CD1c-positive myeloid dendritic cell (primary cell): ENCODE data around the gene COPB2.

Experiments
- DNase-seq: peaks from one replicate; pipeline ENCODE4 v3.0.0-alpha.2; 2016; ENCODE audit errors: extremely low spot score

COPB2 gene

DNA sequence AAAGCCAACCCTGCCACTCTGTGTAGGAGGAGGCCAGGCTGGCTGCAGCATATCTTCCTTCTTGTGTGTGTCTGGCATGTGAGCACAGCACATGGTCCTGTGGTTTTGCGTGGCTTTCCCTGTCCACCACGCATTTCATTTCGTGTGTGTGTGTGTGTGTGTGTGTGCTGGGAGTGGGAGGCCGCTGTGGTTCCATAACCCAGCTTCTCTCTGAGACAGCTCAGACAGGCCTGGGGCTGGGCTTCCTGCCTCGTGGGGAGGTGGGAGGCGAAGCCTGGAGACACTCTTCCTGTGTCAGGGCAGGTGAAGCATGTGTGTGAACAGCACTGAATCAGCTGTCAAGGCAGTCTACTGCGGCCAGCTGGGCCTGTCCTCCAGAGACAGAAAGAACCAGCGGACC is 61.6 kb downstream of the COPB2 start:
- DNase-seq: no peak

- DNase-seq: no peak
These were observed 62.2 kb downstream of the COPB2 start for GRCh38 chr3:139327231-139327630.

- DNase-seq: no peak
These were observed 62.7 kb downstream of the COPB2 start for GRCh38 chr3:139326707-139327106.

GRCh38 chr3:139326131-139326530 is 63.3 kb downstream of the COPB2 start:
- DNase-seq: no peak

DNA sequence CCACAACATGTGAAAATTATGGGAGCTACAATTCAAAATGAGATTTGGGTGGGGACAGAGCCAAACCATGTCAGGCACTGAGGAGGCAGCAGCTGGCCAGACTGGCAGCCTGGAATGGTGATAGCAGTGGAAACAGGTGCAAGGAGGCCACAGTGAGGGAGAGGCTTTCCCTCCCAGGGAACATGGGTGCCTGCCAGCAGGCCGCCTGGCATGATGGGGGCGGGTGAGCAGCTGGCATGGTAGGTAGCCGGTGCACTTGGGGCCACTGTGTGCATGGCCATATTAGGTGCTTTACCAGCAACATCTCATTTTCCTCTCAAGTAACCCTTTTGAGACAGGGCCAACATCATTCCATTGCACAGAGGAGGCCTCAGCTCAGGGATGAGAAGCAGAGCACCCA is 63.9 kb downstream of the COPB2 start:
- no peak for DNase-seq

GRCh38 chr3:139324456-139324855 is 65.0 kb downstream of the COPB2 start:
- no peak for DNase-seq

DNA sequence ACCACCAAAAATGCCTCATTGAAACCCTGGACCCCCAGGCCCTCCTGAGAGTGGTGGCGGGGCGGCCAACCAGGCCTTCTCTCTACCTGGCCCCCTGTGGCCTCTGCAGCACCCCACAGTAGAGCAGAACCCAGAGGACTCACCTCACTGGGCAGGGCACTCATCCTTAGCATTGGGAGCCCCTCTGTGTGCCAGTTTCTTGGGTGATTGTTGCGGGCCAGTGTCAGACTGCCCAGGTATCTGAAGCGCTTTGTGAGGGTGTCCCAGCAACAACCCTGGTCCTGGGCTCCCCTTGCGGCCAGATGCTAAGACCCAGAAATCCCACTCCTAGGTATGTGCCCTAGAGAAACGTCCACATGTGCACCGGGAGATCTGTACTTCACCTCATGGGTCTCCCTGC is 66.3 kb downstream of the COPB2 start:
- no peak for DNase-seq

GRCh38 chr3:139322346-139322745 is 67.1 kb downstream of the COPB2 start:
- DNase-seq: no peak

- DNase-seq: no peak
These were observed 68.7 kb downstream of the COPB2 start for GRCh38 chr3:139320551-139321309.

- no peak for DNase-seq
These were observed 69.7 kb downstream of the COPB2 start for GRCh38 chr3:139319428-139320402.

DNA sequence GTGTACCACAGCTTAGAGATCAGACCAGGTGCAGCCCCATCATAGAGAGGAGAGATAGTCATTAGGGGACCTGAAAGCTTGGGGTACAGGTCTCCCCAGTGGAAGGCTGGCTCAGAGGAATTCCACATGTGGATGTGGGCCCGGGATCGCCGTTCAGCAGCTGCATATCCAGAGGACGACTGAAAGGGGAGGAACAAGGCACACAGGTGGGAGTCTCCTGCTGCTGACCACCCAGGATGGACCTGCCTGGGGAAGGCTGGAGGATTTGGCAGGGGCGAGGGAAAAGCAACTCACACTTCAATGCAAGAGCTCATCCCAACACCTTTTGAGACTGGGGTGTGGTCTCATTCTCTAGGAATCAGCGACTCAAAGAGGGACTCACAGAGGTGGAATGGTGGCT is 70.6 kb downstream of the COPB2 start:
- no peak for DNase-seq

DNA sequence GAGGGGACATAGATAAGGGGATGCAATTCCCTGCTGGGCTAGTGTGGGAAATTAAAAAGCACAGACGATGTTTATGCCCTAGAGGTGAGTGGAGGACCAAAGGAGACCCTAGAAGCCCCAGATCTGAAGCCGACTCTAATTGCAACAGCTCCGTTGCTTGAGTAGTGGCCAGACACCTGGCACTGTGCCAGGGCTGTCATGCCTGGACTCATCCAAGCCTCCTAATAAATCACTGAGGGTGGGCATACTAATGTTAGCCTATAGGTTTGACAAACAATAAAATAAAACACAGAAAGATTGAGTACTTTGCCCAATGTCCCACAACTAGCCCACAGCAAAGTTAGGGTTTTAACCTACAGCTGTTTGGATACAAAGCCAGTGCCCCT is 71.0 kb downstream of the COPB2 start:
- no peak for DNase-seq

- no peak for DNase-seq
These were observed 71.6 kb downstream of the COPB2 start for GRCh38 chr3:139317660-139318430.

GRCh38 chr3:139317215-139317614 is 72.2 kb downstream of the COPB2 start:
- no peak for DNase-seq

DNA sequence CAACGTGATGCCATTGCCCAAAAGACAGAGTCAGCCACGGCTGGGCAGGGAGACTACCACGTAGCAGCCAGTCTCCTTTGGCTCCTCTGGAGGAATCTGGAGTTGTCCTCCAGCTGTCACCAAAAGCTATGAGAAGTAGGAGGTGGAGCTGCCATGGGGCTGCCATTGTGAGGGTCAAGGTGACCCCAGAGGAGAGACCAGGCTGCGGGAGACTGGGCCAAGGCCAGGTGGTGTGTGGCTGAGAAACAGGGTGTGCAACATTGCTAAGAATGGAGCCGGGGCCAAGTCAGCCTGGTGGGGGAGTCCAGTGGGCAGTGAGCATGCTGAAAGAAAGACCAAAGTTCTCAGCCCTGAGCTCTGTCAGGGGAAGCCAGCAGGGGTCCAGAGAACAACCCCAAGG is 75.5 kb downstream of the COPB2 start:
- DNase-seq: no peak

DNA sequence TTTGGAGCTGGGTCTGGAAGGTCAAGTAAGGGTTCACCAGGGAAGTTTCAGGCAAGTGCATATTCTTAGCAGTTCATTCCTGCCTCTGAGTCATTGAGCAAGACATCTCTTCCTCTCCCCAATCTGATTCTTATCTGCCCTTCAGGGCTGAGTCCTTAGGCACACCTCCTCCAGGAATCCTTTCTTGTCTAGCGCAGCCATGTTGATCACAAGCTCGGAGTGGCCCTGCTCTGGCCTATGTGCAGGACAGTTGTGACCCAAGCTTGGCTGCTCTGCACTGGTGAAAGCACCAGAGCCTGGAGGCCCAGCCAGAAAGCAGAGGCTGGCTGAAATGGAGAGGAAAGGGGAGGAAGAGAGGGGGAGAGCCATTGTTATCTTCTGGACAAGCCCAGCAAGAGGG is 76.5 kb downstream of the COPB2 start:
- DNase-seq: no peak

DNA sequence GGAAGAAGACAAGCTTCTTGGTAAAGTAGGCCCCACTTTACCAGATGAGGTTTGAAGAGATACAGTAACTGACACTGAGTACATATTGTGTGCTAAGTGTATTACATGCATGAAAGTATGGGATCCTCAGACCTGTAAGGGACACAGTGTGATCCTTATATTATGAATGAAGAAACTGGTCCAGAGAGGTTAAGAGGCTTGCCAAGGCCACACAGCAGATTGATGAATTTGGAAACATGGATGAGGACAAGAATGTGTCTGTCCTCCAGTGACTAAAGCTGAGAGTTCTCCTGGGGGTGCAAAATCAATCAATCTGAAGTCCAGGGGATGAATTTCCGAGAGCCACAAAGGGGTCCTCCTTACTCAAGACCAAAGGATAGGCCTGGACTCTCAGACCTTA is 77.0 kb downstream of the COPB2 start:
- DNase-seq: no peak

DNA sequence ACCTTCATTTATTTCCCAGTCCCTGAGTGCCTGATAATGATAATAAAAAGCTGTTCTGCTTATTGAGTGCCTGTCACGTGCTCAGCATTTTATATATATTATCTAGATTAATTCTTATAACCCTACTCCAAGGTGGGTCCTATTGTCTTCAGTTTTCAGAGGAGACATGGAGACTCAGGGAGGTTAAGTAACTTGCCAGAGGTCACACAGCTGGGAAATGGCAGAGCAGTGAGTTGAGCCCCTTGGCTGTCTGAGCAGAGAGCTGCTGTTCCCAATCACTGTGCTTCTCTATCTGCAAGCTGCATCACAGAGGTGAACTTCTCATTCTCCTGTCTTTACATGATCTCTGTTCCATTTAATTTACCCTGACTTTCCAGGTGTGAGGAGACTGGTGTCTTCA is 77.9 kb downstream of the COPB2 start:
- DNase-seq: no peak

DNA sequence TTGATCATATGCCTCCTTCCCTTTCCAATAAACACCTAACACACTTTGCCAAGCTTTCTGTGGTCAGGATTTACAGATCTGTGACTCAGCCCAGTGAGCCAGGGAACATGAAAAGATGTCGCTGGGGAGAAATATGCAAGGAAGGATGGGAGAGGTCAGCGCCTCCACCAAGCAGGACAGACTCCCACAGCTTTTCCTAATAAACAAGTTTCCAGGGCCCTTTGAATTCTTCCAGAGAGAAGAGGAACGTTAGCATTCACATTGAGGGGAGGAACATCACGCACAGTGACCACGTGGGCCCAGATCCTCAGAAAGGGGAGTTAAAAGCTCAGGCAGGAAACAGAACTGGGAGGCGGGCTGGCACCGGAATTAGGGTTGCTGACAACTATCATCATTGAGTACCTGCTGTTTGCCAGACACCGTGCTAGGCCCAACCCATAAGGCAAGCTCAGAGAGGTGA is 78.9 kb downstream of the COPB2 start:
- DNase-seq: no peak

DNA sequence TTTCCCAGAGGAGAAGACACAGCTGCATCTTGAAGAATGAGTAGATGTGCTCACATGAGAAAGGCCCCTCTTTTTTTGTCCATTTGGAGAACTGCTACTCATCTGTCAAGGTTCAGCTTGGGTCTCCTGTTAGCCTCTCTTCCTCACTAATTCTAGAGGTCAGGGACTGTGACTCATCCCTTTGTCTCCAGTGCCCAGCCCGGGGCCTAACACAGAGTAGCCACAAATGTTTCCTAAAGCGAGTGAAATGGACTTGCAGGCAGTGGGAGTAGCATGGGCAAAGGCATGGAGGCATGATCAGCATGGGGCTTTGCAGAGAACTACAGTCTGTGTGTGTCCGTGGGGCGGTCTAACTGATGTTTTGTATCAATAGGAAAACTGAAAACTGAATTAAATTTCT is 79.6 kb downstream of the COPB2 start:
- DNase-seq: no peak

- no peak for DNase-seq
These were observed 80.3 kb downstream of the COPB2 start for GRCh38 chr3:139309061-139309591.

DNA sequence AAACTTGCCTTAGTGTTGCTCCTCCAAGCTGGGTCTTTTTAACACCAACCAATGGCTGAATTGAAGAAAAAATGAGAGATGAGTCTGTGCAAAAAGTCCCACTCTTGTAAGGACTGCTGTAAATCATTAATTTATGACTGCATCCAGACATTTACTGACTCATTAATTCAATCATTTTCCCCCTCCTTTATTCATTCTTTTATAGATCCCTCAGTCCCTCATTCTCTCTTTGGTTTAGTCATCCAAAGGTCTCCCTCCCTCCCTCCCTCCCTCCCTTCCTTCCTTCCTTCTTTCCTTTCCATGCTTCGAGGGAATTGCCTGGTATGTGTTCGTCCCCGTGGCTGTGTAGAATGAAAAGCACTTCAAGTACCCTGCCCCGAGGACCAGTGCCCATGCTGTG is 80.9 kb downstream of the COPB2 start:
- no peak for DNase-seq
